ENCODE data around the gene PTPRT. TPM values are rescaled to one million over a fixed set of nuclear protein-coding genes. Genes with fewer than 3 reads are reported as not detected.

The PTPRT gene
- total and polyA plus RNA-seq, 10 of the 15 experiments (the other 5 are each of a cell fraction or from before 2014, with no cell fraction given): not detected

GRCh38 chr20:42553374-42553773, 636.3 kb downstream of the PTPRT start (continued):
- TF ChIP-seq HSF1 (IDR thresholded peaks at IDR 0.05; ENCODE audit: low read depth, low read length) (no peak), ZBTB33 (IDR thresholded peaks at IDR 0.05) (no peak), IRF3 (IDR thresholded peaks at IDR 0.05) (no peak), IKZF2 (IDR thresholded peaks at IDR 0.05) (peak; percentile 21 to 39; a peak in 1 of 4 replicates), CEBPB (IDR thresholded peaks at IDR 0.05; ENCODE audit: borderline replicate concordance in 1 of 2, low read depth in 2 of 2, low read length in 2 of 2) (no peak), RELB (IDR thresholded peaks at IDR 0.05; ENCODE audit: low read depth) (no peak), E2F8 (IDR thresholded peaks at IDR 0.05; ENCODE audit: low read depth, partially characterized antibody) (no peak), POLR2AphosphoS2 (IDR thresholded peaks at IDR 0.05; ENCODE audit: low read depth, low read length) (no peak), EGR1 (IDR thresholded peaks at IDR 0.05; ENCODE audit: borderline replicate concordance in 1 of 2, low read depth in 2 of 2, low read length in 2 of 2) (no peak), SREBF2 (IDR thresholded peaks at IDR 0.05; ENCODE audit: low read length) (no peak), ZNF622 (IDR thresholded peaks at IDR 0.05) (no peak), ZNF592 (IDR thresholded peaks at IDR 0.05) (no peak), FOXK2 (IDR thresholded peaks at IDR 0.05) (peak; percentile 86), MLLT1 (IDR thresholded peaks at IDR 0.05) (0 out of 2 replicates have a peak, but pooled peaks have one; percentile 35), SMARCA5 (IDR thresholded peaks at IDR 0.05) (no peak)
